Activated gamma-delta T cell (primary cell): Measurements from ENCODE around the gene CLCNKA.
"Not testable (repeated sequence)": the region's sequence is repeated elsewhere in the genome, so short reads cannot be mapped to it uniquely, and the experiment has no call there.

ENCODE experiments used
- DNase-seq: peaks from one replicate; lab custom pipeline; 2025; lab: John Stamatoyannopoulos, UW
- total RNA-seq, 2 donors: gene quantifications; one replicate each; lab custom pipeline; 2026; lab: John Stamatoyannopoulos, UW

Gene CLCNKA
- 0 reads per million in 2 donors for total RNA-seq

DNA sequence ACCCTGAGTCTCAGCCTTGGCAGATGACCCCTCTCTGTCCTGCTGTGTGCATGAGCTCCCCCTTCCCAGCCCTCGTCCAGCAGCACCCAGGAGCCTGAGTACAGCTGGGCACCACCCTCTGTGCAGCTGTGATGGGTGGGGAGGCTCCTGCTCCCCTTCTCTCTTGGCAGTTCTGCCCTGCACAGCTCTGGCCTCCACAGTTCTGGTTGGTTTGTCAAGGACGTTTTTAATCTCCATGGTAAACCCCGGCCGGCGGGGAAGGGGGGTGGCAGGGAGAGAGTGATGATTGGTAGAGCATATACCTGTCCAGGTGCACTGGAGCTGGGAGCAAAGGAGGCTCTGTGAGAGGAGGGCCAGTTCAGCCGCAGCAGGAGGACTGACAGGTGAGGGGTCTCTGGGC, at the start of gene CLCNKA:
Gene CLCNKA (plus strand): TSS at position 356 of the 400 bp plus-strand sequence. CDS start 584 bp downstream, outside the sequence.
- DNase-seq, result no peak

DNA sequence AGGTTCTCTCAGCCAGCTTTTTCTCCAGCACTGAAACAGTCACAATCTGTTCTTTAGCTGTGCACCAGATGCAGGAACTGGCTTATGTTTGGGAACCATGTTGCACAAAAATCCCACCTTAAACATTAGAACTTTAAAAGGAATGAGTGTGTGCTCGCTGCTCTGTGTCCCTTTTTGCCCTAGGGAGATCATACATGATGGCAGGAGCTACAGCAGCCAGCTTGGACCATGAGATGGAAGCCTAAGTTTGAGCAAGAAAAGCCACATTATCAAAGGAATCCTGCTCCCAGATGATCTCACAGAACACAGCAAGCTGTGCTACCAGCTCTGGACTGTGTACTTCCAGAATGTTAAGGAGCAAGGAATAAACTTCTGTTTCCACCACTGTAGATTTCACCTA, 49.4 kb upstream of the CLCNKA start:
- no peak for DNase-seq

DNA sequence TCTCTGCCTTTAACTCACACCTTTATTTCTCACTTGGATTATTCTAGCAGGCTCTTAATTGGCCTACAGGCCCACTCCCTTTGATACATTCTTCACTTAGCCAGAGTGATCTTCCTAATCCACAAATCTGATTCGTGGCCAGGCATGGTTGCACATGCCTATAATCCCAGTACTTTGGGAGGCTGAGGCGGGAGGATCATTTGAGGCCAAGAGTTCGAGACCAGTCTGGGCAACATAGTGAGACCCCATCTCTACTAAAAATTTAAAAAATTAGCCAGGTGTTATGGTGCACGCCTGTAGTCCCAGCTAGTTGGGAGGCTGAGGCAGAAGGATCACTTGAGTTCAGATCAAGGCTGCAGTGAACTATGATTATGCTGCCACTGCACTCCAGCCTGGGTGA, 48.1 kb upstream of the CLCNKA start:
- no peak for DNase-seq

DNA sequence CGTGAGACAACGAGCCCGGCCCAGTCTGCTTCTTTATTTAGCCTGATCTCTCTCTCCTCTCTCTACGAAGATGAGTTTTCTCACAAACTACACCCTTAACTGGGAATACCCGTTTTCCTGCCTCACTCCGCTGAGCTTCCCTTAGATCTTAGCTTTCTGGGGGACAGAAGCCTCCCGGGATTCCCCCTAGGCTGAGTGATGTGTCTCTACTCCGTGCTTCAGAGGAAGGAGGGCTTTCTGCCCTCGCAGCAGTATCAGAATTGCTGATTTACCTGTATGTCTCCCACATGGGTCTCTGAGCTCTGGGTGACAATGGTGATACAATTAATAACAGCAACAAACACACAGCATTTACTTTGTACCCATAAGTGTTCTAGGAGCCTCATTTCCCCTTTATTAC, 47.0 kb upstream of the CLCNKA start:
- no peak for DNase-seq

DNA sequence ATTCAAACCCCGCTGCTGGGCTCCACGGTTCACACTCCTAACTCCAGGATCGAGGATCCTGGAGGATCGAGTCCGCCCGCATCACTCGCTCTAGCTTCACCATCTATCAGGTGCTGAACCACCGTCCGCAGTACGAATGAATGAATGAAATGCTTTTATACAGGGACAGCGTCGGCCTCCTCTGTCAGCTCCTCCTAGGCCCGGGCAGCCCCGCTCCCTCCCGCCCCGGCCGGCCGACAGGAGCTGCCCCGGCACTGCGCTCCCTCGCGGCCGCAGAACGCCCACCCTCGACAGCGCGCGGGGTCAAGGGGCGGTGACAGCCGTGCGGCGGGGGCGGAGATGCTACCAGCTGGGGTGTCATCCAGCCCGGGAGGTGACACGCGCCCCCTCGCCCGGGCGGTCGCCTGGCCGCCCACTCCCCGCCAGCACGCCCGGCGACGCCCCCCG, 46.5 kb upstream of the CLCNKA start:
- DNase-seq, result peak; percentile 69

DNA sequence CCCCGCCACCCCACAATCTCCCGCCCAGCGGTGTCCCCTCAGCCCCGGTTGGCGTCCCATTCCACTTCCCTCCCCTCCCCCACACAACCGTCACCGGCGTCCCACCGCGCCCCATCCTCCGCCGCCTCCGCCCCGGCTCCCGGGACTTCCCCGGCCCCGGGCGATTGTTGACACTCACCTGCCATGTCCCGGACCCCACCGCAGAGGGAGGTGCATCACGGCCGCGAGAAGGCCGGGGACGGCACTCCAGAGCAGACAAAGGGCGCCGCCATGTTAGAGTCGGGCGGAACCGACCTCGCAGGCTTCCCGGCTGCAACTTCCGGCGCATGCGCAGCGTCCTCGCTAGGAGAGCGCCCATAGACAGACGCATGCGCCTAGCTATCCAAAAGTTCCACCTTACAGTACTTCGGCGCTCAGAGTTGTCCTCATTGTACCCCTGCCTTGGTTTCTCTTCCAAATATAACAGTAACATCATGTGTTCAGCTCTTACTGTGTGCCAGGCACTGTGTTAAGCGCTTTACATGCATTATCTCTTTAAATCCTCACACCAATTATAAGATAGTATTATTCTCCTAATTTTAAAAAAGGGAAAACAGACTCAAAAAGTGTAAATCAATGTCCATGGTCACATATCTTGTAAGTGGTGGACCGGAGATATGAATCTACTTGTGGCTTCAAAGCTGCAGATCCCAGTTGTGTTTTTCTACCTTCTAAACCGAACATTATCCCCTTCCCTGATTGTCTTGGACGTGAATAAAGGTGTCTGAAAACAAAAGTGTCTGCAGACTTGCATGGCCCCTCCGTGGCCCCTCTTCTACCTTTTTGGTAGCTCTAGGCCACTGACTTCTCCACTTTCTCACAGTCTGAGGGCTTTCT, 45.8 kb upstream of the CLCNKA start, which contains the start of gene ZBTB17:
Gene ZBTB17 (minus strand): TSS at position 297 of the 876 bp plus-strand sequence. CDS start 27,606 bp downstream, outside the sequence.
- peak; percentile 88 for DNase-seq

DNA sequence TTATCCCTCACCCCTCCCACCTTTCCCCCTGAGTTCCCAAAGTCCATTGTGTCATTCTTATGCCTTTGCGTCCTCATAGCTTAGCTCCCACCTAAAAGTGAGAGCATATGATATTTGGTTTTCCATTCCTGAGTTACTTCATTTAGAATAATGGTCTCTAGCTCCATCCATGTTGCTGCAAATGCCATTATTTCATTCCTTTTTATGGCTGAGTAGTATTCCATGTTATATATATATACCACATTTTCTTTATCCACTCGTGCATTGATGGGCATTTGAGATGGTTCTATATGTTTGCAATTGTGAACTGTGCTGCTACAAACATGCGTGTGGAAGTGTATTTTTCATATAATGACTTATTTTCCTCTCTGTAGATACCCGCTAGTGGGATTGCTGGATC, 43.9 kb upstream of the CLCNKA start:
- not testable (repeated sequence) for DNase-seq

DNA sequence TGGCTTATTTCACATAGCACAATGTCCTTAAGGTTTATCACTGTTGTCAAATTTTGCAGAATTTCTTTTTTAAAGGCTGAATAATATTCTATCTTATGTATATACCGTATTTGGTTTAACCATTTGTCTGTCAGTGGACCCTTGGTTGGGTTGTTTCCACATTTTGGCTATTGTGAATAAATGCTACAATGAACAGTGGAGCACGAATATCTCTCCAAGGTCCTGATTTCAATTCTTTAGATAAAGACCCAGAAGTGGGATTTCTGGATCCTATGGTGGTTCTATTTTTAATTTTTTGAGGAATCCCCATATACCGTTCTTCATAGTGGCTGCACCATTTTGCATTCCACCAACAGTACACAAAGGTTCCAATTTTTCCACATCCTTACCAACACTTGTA, 40.2 kb upstream of the CLCNKA start:
- DNase-seq, result no peak

DNA sequence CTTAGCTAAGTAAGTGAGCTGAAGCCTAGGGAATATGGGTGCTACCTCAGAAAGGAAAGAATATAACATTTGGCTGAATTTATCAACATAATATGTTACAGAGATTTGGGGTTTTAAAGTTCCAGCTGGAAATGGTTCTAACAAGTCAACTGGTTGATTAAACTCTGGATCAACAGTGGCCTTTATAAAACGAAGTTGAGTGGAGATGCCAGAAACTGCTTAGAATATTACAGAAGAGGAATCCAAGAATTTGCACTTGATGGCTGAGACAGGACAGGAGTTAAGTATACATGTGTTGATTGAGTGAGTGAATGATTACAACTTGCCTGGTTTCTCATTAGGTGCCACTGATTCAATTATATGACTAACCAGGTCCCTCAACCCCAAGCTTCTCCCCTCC, 38.6 kb upstream of the CLCNKA start:
- DNase-seq, result no peak

DNA sequence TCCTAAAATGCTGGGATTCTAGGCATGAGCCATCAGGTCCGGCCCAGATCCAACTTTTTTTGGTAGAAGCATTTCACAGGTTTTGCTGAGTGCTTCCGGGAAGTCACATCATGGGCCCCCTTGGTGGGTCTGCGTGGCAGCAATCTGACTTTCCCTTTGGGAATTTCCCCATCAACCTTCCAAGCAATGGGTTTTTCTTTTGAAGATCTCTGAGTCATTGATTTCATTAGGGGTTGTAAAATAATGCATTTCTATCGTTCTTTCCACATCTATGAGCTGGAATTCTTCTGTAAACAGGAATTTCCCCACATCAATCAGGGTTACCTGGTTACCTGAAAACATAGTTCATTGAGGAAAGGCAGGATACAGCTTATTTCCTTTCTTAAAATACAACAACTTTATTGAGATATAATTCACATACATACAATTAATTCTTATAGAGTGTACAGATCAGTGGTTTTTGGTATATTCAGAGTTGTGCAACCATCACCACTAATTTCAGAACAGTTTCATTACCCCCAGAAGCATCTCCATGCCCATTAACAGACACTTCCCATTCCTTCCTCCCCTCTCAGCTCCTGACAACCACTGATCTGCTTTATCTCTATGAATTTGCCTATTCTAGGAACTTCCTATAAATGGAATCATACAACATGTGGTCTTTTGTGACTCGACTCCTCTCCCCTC, 36.1 kb upstream of the CLCNKA start:
- DNase-seq, result no peak

DNA sequence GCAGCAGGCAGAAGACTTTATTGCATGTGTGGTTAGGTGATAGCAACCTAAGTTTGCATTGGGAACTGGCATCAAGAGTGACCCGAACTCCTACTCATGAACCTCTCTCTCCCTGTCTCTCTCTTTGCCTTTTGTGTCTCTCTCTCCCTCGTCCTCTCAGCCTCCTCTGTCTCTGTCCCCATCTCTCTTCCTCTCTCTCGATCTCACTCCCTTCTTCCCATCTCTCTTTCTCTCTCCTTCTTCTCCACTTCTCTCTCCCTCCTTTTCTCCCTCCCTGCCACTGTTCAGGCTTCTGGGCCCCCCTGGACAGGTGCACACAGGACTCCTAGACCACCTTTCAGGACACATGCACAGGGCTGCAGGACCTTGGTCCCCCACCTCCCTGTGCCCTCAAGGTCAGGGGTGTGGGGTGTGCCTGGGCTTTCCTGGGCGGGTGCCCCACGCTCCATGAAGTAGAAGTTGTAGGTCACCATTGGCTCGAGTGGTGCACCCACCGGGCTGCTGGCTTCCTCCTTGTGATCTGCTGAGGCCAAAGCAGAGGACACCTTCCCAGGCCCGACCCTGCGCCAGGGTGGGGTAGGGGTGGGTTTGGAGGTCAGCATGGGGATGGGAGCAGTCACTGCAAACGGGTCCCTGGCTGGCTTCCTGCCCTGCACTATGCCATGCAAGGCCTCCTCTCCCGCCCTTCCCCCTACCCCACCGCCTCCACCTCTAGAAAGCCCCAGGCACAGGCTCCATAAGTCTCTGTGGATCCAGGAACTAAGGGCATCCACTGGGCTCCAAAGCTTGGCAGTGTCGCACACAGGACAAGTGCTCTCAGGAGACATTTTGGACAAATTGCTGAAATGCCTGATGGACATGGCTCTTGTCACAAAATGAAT, 32.7 kb upstream of the CLCNKA start:
- DNase-seq, result no peak

DNA sequence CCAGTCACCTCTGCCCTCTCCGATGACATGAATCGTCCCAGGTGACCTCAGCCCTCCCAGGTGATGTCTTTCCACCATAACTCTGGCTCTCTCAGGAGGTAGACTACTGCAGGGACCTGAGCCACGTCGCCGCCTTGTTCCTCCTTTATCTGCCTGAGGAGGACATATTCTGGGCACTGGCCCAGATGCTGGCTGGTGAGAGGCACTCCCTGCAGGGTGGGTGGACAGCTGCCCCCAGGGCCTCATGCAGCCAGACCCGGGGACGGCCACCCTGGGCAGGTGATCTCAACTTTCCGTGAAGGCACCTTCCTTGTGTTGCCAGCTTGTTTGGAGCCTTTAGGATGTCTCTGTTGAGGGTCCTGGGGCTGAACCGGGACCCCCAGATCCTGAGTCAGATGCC, 32.1 kb upstream of the CLCNKA start:
- no peak for DNase-seq

DNA sequence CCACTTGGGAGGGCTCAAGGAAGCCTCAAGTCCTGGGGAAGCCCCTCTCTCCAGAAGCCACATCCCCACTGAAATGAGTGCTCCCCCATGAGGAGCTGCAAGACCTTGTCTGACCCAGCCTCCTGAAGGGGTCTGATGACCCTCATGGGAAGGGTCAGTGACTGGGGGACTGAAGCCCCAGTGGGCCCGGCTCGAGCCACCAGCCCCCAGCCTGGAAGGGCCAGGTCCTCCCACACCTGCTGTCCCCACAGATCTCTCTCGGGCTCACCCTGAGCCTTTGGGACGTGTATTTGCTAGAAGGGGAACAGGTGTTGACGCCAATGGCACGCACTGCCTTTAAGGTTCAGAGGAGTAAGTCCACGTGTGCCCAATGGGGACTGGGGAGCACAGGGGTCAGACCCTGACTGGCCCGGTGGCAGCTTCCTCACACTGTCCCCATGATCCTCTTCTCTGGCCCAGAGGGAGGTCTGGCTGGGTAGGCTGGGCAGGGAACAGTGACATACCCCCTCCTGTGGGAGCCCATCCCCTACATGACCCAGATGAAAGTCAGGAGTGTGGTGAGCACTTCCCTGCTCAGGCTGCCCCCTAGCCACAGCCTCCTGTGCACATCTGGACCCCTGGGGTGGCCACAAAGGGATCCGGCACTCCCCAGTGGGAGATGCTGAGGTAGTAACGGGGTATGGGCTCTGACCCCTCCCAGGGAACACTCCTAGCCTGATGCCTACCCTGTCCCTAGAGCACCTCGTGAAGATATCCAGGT, 30.2 kb upstream of the CLCNKA start:
- no peak for DNase-seq

DNA sequence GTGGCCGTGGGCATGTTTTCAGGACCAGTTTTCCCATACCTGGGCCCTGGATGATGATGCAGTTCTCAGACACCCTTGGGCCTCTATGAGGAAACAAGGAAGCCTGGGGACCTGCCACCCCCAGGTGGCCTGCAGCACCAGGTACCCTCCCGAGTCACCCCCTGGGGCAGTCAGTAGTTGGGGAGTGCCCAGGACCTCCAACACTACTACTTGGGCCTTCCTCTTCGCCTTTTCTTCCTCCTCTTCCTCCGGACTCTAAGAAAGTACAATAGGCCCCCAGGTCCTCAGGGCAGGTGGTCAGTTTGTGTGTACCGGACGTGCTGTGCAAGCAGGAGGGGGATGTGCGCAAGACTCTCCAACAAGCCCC, 29.7 kb upstream of the CLCNKA start:
- DNase-seq, result no peak

DNA sequence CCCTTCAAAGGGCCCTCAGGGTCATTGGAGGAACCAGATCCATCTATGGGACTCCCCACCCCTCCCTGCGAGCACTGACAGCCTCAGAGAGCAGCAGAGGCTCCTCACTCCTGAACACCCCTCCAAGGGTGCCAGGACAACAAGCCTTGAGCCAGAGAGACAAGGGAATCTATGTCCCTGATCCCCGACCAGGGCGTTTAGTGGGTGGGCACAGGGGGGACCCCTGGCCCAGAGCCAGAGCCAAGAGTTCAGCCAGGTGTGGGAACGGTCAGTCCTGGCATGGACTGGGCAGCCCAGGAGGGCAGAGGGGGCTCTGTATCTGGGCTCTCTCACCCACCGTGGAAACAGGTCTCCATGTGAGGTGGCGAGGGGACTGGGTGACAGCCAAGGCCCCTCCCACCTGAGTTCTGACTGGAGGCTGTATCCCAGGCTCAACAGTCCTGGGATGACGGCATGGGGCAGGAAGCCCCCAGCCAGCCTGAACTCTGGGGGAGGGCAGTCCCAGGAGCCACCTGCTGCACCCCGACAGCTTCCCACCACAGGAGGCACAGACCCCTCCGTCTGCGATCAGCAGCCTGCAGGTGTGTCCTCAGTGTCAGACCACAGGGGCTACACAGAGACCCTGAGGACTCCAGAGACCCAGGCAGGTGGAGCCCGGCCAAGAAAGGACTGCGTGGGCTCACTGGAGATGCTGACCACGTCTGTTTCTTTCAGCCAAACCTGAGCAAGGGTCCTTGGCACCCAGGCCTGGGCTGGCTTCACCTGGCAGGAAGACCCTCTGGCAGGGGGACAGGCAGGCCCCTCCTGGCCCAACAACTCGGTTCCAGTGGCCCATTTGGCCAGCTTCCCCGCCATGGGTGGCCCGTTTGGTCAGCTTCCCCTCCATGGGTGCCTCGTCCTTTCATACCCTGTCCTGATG, 29.0 kb upstream of the CLCNKA start:
- DNase-seq, result no peak

DNA sequence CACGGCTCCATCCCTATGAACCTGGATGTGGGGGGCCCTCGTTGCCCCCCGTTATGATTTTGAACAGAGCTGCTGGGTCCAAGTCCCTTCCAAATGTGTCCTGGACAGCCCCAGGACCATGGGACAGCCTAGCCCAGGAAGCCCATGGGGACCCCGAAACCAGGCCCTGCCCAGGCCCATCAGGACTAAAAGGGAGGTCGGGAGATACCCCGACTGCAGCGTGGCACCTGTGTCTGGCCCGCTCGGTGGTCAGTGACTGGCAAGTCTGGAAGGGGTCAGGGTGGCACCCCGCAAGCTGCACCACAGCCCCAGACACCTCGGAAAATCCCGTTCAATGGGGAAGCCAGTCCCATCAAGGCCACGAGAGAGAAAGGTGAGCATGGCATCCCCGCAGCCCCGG, 28.2 kb upstream of the CLCNKA start:
- no peak for DNase-seq

DNA sequence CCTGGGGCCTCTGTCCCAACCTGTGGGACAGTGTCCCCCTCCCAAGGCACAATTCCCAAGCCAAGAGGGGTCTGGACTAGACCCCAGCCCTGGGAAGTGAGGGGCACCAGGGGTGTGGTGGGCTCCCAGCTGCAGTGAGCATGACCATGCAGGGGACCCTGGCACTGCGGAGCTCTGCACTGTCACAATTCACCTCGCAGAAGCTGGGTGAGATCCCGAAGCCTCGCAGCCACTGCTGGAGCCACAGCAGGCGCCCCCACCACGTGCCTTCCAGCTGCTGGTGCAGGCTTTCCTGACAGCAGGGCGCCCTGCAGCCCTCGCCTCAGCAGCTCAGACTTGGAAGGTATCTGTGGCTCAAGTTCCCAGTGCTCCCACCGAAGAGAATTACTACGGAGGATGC, 27.8 kb upstream of the CLCNKA start:
- DNase-seq, result no peak

DNA sequence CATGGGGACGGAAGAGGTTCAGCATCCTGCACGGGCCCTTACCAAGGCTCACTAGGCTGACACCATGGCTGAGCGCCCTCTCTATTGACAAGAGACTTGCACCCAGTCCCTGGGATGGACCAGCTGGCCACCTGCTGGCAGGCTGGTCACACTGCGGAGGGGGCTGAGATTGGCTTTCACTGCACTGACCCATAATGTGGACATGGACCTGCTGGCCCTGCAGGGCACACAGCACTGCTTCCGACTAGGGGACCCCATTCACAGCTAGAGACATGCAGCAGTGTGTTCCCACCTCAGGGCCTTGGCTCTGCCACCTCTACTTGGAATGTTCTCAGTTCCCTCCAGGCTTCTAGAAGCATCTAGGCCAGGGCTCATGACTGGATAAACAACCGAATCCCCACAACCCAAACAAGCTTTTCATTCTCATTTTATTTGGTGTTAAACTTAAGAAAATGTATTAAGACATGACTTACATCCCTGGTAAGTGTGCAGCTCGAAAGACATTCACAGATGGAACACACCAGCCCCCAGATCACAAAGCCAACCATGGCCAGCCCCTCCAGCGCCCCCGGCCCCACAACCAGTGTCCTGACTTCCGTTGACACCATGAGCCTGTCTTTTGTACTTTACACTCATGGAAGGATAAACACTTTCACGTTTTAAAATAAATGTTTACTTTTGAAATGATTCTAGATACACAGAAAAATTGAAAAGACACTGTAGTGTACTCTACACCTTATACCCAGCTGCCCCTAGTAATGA, 27.1 kb upstream of the CLCNKA start:
- DNase-seq, result no peak

DNA sequence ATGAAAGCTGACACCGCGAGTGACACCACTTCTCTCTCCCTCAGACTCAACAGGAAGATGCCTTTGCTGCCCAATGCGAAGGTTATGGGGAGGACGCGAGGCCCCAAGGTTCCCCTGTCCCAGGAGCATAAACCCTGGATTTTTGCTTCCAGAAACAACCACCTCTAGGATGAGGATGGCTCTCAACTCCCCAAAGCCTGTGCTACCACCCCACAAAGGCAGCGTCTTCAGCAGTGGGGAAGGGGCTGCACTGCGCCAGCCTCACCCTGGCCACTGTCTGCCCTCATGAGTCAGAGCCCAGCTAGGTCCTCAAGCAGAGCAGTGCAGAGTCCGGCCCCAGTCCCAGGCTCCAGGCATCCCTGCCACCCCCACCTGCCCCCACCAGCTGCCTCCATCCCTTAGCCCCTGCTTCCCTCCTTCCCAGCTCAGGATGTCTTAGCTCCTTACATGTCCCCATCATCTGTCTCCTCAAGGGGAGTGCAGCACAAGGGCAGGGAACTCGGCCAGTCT, 24.7 kb upstream of the CLCNKA start:
- DNase-seq, result no peak
